HK-2 (cell line): Measurements from ENCODE around the gene LRMDA.

Source experiments
- DNase-seq: peaks from one replicate; pipeline ENCODE4 v3.0.0-alpha.2; 2018; ENCODE audit not compliant: unreplicated experiment

Gene LRMDA

GRCh38 chr10:76303682-76304316 is 872.4 kb downstream of the LRMDA start:
- DNase-seq = peak; percentile 49

GRCh38 chr10:76305930-76306615 is 874.6 kb downstream of the LRMDA start:
- no peak for DNase-seq

GRCh38 chr10:76306856-76307255 is 875.4 kb downstream of the LRMDA start:
- no peak for DNase-seq

GRCh38 chr10:76309070-76309469 is 877.6 kb downstream of the LRMDA start:
- DNase-seq = no peak

GRCh38 chr10:76309741-76310587 is 878.5 kb downstream of the LRMDA start:
- DNase-seq = no peak

GRCh38 chr10:76310588-76311080 is 879.2 kb downstream of the LRMDA start:
- DNase-seq = no peak

- DNase-seq = peak; percentile 45
Observed at GRCh38 chr10:76311752-76312636, 880.6 kb downstream of the LRMDA start.

GRCh38 chr10:76315240-76315639 is 883.8 kb downstream of the LRMDA start:
- DNase-seq = no peak

GRCh38 chr10:76316234-76316633 is 884.8 kb downstream of the LRMDA start:
- DNase-seq = no peak

- no peak for DNase-seq
Observed at GRCh38 chr10:76317078-76317477, 885.7 kb downstream of the LRMDA start.

GRCh38 chr10:76318211-76318610 is 886.8 kb downstream of the LRMDA start:
- DNase-seq = no peak

GRCh38 chr10:76319661-76320060 is 888.2 kb downstream of the LRMDA start:
- no peak for DNase-seq

- DNase-seq = no peak
Observed at GRCh38 chr10:76324283-76324682, 892.9 kb downstream of the LRMDA start.

- no peak for DNase-seq
Observed at GRCh38 chr10:76327441-76327840, 896.0 kb downstream of the LRMDA start.

GRCh38 chr10:76328348-76328747 is 896.9 kb downstream of the LRMDA start:
- no peak for DNase-seq

GRCh38 chr10:76329891-76330575 is 898.6 kb downstream of the LRMDA start:
- DNase-seq = no peak

- no peak for DNase-seq
Observed at GRCh38 chr10:76331742-76332141, 900.3 kb downstream of the LRMDA start.

- DNase-seq = no peak
Observed at GRCh38 chr10:76333326-76333725, 901.9 kb downstream of the LRMDA start.

GRCh38 chr10:76333796-76334195 is 902.4 kb downstream of the LRMDA start:
- no peak for DNase-seq

- no peak for DNase-seq
Observed at GRCh38 chr10:76334255-76334654, 902.8 kb downstream of the LRMDA start.
